H9 (cell line): ENCODE measurements around the gene AP1AR. TPM values are rescaled to one million over a fixed set of nuclear protein-coding genes. Genes with fewer than 3 reads are reported as not detected.

ENCODE experiments used
- DNase-seq: peaks from one replicate; pipeline ENCODE4 v3.0.0-alpha.2; 2017
- H2AFZ ChIP-seq: one replicate; pipeline ENCODE4 v1.6.1; 2013; ENCODE audit warnings: mild to moderate bottlenecking, low read length, control low read depth, moderate library complexity
- H2AK5ac ChIP-seq: 2 replicates; pipeline ENCODE4 v1.6.1; 2013; ENCODE audit warnings: low read length, control low read depth, mixed read lengths; ENCODE audit not compliant: insufficient read length
- H2BK120ac ChIP-seq: one replicate; pipeline ENCODE4 v1.6.1; 2013; ENCODE audit warnings: low read depth, mild to moderate bottlenecking, low read length, control low read depth, inconsistent platforms; ENCODE audit not compliant: poor library complexity, severe bottlenecking
- H2BK12ac ChIP-seq: 2 replicates; pipeline ENCODE4 v1.6.1; 2013; ENCODE audit warnings: low read length, control low read depth, mixed read lengths, low read depth; ENCODE audit not compliant: insufficient read length
- H2BK15ac ChIP-seq: 2 replicates; pipeline ENCODE4 v1.6.1; 2013; ENCODE audit warnings: low read depth, low read length, control low read depth
- H2BK20ac ChIP-seq: one replicate; pipeline ENCODE4 v1.6.1; 2013; ENCODE audit warnings: low read depth, mild to moderate bottlenecking, low read length, control low read depth, inconsistent platforms; ENCODE audit not compliant: poor library complexity, severe bottlenecking
- H2BK5ac ChIP-seq: 2 replicates; pipeline ENCODE4 v1.6.1; 2013; ENCODE audit warnings: low read length, control low read depth, mixed read lengths; ENCODE audit not compliant: insufficient read length
- H3K14ac ChIP-seq: 2 replicates; pipeline ENCODE4 v1.6.1; 2013; ENCODE audit warnings: low read length, control low read depth; ENCODE audit not compliant: insufficient read depth
- H3K18ac ChIP-seq: 2 replicates; pipeline ENCODE4 v1.6.1; 2013; ENCODE audit warnings: low read depth, mild to moderate bottlenecking, mixed read lengths, low read length, control low read depth; ENCODE audit not compliant: insufficient read length
- H3K23ac ChIP-seq: 2 replicates; pipeline ENCODE4 v1.6.1; 2013; ENCODE audit warnings: low read length, control low read depth, mixed read lengths, low read depth; ENCODE audit not compliant: insufficient read length
- H3K23me2 ChIP-seq: 2 replicates; pipeline ENCODE4 v1.6.1; 2013; ENCODE audit warnings: low read depth, mild to moderate bottlenecking, mixed read lengths, low read length, control low read depth; ENCODE audit not compliant: insufficient read length, poor library complexity, severe bottlenecking
- H3K27ac ChIP-seq: 2 replicates; pipeline ENCODE4 v1.5.1; 2013; ENCODE audit warnings: low read length, control low read depth, mixed read lengths, low read depth; ENCODE audit not compliant: insufficient read length
- H3K27me3 ChIP-seq: 2 replicates; pipeline ENCODE4 v1.6.1; 2013; ENCODE audit warnings: low read length, control low read depth, inconsistent platforms; ENCODE audit not compliant: insufficient read depth
- H3K4ac ChIP-seq: 2 replicates; pipeline ENCODE4 v1.6.1; 2013; ENCODE audit warnings: low read depth, mild to moderate bottlenecking, control low read depth, inconsistent platforms, low read length, moderate library complexity
- H3K4me1 ChIP-seq: 2 replicates; pipeline ENCODE4 v1.6.1; 2013; ENCODE audit warnings: low read length, control low read depth, inconsistent platforms; ENCODE audit not compliant: insufficient read depth
- H3K4me2 ChIP-seq: 2 replicates; pipeline ENCODE4 v1.6.1; 2013; ENCODE audit warnings: low read length, control low read depth, mixed read lengths; ENCODE audit not compliant: insufficient read length, insufficient read depth
- H3K56ac ChIP-seq: 2 replicates; pipeline ENCODE4 v1.6.1; 2013; ENCODE audit warnings: low read depth, mild to moderate bottlenecking, mixed read lengths, low read length, control low read depth; ENCODE audit not compliant: insufficient read length
- H3K79me1 ChIP-seq: 2 replicates; pipeline ENCODE4 v1.6.1; 2013; ENCODE audit warnings: low read depth, mild to moderate bottlenecking, moderate library complexity, low read length, control low read depth, inconsistent platforms; ENCODE audit not compliant: insufficient read depth, poor library complexity, severe bottlenecking
- H3K79me2 ChIP-seq: 2 replicates; pipeline ENCODE4 v1.6.1; 2013; ENCODE audit warnings: low read length, control low read depth, inconsistent platforms; ENCODE audit not compliant: insufficient read depth
- H3K9ac ChIP-seq: 2 replicates; pipeline ENCODE4 v1.6.1; 2013; ENCODE audit warnings: low read length, control low read depth, mixed read lengths; ENCODE audit not compliant: insufficient read length; ENCODE audit errors: extremely low read depth
- H3K9me3 ChIP-seq: one replicate; pipeline ENCODE4 v1.6.1; 2013; ENCODE audit warnings: low read depth, low read length, inconsistent platforms; ENCODE audit not compliant: control insufficient read depth
- H3T11ph ChIP-seq: one replicate; pipeline ENCODE4 v1.6.1; 2013; ENCODE audit warnings: mild to moderate bottlenecking, low read length, control low read depth, inconsistent platforms
- H4K20me1 ChIP-seq: one replicate; pipeline ENCODE4 v1.6.1; 2013; ENCODE audit not compliant: control insufficient read depth, insufficient read length, insufficient read depth
- H4K5ac ChIP-seq: 2 replicates; pipeline ENCODE4 v1.6.1; 2013; ENCODE audit warnings: low read depth, mild to moderate bottlenecking, mixed read lengths, low read length, control low read depth; ENCODE audit not compliant: insufficient read length
- H4K8ac ChIP-seq: replicated peaks from 2 replicates; pipeline ENCODE4 v1.6.1; 2013; ENCODE audit warnings: low read length, control low read depth, mixed read lengths, low read depth; ENCODE audit not compliant: insufficient read length
- H4K91ac ChIP-seq: 2 replicates; pipeline ENCODE4 v1.6.1; 2013; ENCODE audit warnings: low read depth, mild to moderate bottlenecking, moderate library complexity, mixed read lengths, low read length, control low read depth; ENCODE audit not compliant: insufficient read length
- H3K27ac Mint-ChIP-seq, 3 experiments: 2 replicates in 2 of 3; 3 replicates in 1 of 3; pipeline ENCODE4 v1.8.0; 2020 to 2021; ENCODE audit warnings: mixed read lengths in 3 of 3, mild to moderate bottlenecking in 1 of 3, moderate library complexity in 1 of 3
- H3K27me3 Mint-ChIP-seq: 2 replicates; pipeline ENCODE4 v1.8.0; 2021; ENCODE audit warnings: low read depth, mild to moderate bottlenecking, moderate library complexity, mixed read lengths
- H3K36me3 Mint-ChIP-seq, 3 experiments: 2 replicates in 2 of 3; 3 replicates in 1 of 3; pipeline ENCODE4 v1.8.0; 2020 to 2021; ENCODE audit warnings: low read depth in 3 of 3, mixed read lengths in 3 of 3; ENCODE audit not compliant: insufficient read depth in 1 of 3
- H3K4me1 Mint-ChIP-seq, 2 experiments: 2 replicates each; pipeline ENCODE4 v1.8.0; 2020; ENCODE audit warnings: mixed read lengths in 2 of 2
- H3K4me3 Mint-ChIP-seq, 2 experiments: 2 replicates in 1 of 2; 3 replicates in 1 of 2; pipeline ENCODE4 v1.8.0; 2020 to 2021; ENCODE audit warnings: mild to moderate bottlenecking in 2 of 2, mixed read lengths in 2 of 2, moderate library complexity in 1 of 2
- H3K9me3 Mint-ChIP-seq, 2 experiments: 2 replicates in 1 of 2; 3 replicates in 1 of 2; pipeline ENCODE4 v1.8.0; 2020; ENCODE audit warnings: mild to moderate bottlenecking in 2 of 2, mixed read lengths in 2 of 2, moderate library complexity in 1 of 2
- WGBS: extraction: QIAGEN DNeasy Blood & Tissue Kit; methylation state at CpG from one replicate; pipeline ENCODE4 v1.1.7; 2013; ENCODE audit warnings: missing lambda C conversion rate, low lambda C conversion rate, mixed read lengths; ENCODE audit not compliant: insufficient read length; ENCODE audit errors: extremely low coverage; 5-methylcytosine and 5-hydroxymethylcytosine counted together
- total RNA-seq: library from RNA; stranded (reverse); gene quantifications from 2 replicates; pipeline ENCODE4 v1.2.1, GENCODE V29; 2021
- TF ChIP-seq, protein P1 (sequence below): fragments of 200-600 bp; sonication (generic); conservative IDR thresholded peaks from 3 replicates; pipeline ENCODE4 v1.8.0; 2021; ENCODE audit warnings: antibody characterized with exemption, mild to moderate bottlenecking

Gene AP1AR
- total RNA-seq, 1 experiment from 2014 or later, result 24.2 TPM

DNA sequence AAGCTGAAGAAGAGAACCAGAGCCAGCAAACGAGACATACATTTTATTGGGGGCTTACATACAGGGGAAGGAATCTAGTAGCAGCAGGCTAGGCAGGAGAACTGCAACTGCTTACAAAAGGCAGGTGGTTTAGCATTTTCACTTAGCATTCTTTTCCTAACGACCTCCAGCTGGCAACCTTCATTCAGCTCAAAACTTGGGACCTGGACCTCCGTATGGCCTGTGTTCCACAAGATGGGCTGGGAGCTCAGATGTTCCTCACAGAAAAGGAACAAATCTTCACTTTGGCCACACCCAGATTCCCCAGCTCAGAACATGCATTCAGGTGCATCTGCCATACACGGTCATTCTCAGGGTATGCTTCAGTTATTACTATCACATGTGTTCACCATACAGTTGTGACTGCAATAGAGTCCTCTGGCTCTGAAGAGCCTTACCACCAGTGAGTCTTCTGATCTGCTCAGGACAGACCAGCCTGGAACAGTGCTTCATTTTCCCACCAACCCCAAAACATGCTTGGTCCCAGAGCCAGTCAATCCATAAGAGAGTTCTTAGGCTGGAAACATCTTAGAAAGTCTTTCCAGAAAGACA is 29.6 kb upstream of the AP1AR start:
- no peaks in the 10 kb centered on the region for H3K9me3 Mint-ChIP-seq
- Histone ChIP-seq H3K4me2 (no peak overlapping the region), H4K91ac (no peak overlapping the region), H2BK15ac (no peak overlapping the region), H3K27me3 (no peaks in the 10 kb centered on the region), H2BK12ac (no peak overlapping the region), H4K20me1 (no peaks in the 10 kb centered on the region), H3K56ac (no peak overlapping the region), H4K5ac (no peak overlapping the region), H2AFZ (peak overlapping the region; percentile 36), H3K14ac (no peak overlapping the region), H3K23ac (no peak overlapping the region), H3K79me1 (no peaks in the 10 kb centered on the region), H3K9me3 (no peaks in the 10 kb centered on the region), H2AK5ac (no peak overlapping the region), H3K27ac (no peak overlapping the region), H3K9ac (no peak overlapping the region), H3K23me2 (no peaks in the 10 kb centered on the region), H3K4ac (no peak overlapping the region), H4K8ac (no peak overlapping the region), H2BK120ac (no peak overlapping the region), H2BK20ac (no peak overlapping the region), H2BK5ac (no peak overlapping the region), H3T11ph (no peak overlapping the region), H3K79me2 (no peaks in the 10 kb centered on the region), H3K18ac (no peak overlapping the region), H3K4me1 (peaks cover 4% of the 10 kb centered on the region; the same call in 1 of the 2 replicates)
- WGBS, result no CpG with 5 or more reads among the region's 4 CpGs
- TF ChIP-seq, protein P1, sequence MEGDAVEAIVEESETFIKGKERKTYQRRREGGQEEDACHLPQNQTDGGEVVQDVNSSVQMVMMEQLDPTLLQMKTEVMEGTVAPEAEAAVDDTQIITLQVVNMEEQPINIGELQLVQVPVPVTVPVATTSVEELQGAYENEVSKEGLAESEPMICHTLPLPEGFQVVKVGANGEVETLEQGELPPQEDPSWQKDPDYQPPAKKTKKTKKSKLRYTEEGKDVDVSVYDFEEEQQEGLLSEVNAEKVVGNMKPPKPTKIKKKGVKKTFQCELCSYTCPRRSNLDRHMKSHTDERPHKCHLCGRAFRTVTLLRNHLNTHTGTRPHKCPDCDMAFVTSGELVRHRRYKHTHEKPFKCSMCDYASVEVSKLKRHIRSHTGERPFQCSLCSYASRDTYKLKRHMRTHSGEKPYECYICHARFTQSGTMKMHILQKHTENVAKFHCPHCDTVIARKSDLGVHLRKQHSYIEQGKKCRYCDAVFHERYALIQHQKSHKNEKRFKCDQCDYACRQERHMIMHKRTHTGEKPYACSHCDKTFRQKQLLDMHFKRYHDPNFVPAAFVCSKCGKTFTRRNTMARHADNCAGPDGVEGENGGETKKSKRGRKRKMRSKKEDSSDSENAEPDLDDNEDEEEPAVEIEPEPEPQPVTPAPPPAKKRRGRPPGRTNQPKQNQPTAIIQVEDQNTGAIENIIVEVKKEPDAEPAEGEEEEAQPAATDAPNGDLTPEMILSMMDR, result no peak
- no peak for DNase-seq
- no peaks in the 10 kb centered on the region for H3K36me3 Mint-ChIP-seq
- no peaks in the 10 kb centered on the region for H3K27me3 Mint-ChIP-seq
- peak overlapping the region in 1 of 3 experiments; percentile 78; a peak in 1 of 7 replicates for H3K27ac Mint-ChIP-seq
- H3K4me3 Mint-ChIP-seq, result no peak overlapping the region
- peaks cover 8% of the 10 kb centered on the region in 2 experiments for H3K4me1 Mint-ChIP-seq
